NCI-H345 treated with DMSO at 0.1 percent for 48 hours (cell line): Measurements from ENCODE around the gene ATP8A1.
"Not testable (repeated sequence)": the region's sequence is repeated elsewhere in the genome, so short reads cannot be mapped to it uniquely, and the experiment has no call there.

Experiments used
- DNase-seq: peaks from one replicate; lab custom pipeline; 2025; ENCODE audit not compliant: unreplicated experiment; lab: John Stamatoyannopoulos, UW

Gene ATP8A1

DNA sequence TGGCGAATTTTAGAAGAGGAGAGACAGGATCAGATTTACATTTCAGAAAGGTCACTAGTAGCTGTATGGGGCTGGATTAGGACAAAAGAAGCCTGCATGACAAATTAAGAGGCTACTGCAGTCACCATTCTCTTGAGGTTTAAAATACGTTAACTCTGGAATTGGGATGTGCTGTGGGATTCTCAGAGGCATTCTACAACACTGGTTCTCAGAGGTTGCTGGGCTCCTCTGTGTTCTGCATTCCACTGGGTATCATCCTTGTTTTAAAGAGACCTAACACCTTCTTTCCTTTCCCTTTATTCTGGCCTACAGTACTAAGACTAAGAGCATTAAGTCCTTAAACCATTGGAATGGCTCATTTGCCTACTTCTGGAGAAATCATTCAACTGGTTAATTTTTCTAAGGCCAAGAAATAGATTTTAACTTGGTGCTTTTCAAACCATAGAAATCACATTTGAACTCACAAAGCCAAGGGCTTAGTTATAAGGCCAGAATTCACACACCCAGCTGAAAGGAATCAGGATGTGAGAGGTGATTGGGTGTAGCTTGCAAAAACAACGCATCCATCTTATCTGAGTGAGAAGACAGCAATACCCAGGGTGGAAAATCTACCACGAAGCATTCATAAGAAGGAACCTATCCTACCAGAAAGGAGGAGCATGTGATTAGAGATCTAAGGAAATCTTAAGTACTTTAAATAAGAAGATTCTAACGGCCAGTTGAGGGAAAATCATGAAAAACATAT, 143.0 kb downstream of the ATP8A1 start:
- DNase-seq, result no peak

DNA sequence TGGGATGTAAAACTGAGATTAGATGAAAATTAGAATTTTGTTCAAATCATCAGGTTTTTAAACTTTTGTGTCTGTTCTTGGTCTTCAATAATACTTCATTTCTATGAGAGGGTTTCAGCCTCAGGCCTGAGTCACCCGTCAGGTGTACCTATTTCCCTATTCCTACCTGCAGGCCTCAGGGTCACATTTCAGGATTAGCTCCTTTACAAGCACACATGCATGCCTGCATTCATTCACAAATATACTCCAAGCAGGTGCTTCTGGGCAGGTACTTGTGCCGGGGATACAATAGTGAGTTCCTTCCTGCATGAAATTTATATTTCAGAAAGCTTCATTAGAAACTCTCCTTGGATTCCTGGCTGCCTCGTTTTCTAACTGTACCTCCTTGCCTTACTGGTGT, 144.7 kb downstream of the ATP8A1 start:
- DNase-seq, result no peak

DNA sequence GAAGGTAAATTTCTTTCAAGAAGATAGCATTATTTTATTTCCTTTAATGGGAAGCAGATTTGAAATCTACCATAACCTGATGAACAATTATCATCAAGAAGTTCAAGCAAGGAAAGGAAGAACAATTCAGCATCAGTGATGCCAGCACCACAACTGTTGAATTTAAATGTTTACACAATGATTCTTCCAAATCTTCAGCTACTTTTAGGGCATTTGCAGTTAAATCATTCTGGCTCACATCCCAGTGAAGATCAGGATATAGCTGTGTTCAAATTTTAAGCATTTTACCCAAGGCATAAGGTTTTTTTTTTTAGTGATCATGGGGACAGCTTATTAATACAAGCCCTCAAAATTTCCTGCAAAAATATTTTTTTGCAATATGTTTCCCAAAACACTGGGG, 146.7 kb downstream of the ATP8A1 start:
- DNase-seq, result no peak

DNA sequence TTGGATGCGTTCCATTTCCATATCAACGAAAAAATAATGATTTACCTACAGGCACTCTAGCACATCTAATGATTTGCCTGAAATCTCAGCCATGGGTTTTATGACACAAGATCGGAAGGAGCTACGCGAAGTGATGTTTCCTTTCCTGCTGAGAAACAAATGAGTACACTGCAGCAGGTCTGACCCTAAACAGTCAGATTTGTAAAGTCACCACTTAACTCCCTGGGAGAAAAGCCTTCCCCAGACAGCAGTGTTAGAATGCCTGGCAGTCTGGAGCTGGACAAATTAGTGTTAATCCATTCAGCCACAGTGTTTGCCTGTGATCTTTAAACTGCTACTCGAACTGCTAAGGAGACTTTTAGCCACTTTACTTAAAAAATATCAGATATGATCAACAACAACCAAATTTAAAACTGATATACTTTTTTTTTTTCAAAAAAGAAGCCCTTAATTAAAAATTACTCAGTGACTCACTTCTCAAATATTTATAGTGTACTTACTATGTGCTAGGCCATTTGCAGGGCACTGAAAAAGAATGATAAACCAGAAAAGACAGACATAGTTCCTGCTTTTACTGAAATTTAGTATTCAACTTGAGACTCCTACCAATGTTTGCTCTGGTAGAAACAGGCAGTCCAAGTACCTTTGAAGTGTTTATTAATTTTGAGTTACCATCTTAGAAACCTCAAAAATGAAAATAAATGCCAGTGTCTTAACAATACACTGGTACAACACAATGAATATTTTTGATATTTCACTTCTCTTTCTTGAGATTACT, 155.1 kb downstream of the ATP8A1 start:
- no peak for DNase-seq

DNA sequence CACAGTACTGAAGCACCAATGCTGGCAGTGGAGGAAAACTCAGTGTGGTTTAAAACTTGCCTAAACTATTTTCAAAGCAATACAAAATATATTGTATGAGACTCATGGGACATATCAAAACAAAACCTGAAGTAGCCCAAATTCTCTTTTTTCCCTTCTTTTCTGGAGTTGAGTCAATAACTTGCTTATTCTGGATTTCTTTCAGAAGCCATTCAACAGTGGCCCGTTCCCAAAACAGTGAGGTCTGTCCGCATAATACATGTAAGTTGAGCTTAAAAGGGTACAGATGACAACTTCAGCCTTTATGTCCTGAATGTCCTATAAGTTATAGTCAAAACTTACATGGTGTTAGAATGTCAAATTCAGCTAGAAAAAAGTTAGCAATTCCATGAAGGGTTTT, 158.9 kb downstream of the ATP8A1 start:
- no peak for DNase-seq

DNA sequence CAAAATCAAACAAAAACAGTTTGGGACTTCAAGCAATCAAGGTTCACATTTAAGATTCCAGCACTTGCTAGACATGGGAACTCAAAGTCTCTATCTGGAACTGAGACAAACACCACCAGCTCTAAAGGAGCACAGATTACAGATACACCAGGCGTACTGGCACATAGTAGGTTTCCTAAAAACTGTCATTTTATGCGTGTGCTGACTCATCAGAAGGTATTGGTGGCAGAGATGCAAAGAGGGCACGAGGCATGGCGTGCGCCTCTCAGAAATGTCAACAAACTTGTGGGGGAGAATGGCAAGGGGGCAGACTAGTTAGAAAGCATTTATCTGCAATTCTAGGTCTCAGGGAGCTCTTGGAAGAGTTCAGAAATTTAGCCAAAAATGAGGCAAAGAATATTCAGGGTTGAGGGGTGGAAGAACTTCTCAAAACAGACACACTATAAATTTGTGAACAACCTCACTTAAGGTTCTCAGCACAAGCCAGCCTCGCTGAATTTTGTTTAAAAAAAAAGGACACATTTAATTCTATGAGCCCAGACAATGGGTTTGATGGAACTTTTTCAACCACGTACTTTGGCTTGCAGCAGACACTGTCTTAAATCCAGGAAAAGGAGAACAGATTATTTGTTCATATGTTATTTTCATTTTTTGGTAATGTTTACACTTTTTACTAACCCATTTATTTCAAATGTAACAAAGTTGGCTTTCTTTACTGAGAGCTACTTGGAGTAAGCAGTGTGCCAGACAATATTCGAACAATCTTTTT, 159.6 kb downstream of the ATP8A1 start:
- DNase-seq, result no peak

DNA sequence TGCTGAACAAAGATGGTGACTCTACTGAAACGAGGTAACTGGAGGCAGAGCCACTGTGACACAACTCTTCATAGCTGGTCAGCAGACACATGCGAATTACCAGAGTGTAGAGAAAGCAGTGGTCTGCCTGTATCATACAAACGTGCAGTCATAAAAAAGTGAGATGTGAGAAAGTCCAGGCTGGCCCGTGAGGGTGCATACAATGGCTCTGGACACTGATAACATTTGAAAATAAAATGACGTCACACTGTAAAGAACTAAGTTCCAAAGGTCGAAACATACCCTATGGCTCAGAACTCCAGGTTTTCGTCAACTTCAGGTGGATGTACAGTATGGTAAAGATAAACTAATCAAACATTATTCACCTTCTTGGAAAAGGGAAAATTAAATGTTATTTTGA, 163.9 kb downstream of the ATP8A1 start:
- DNase-seq, result no peak

DNA sequence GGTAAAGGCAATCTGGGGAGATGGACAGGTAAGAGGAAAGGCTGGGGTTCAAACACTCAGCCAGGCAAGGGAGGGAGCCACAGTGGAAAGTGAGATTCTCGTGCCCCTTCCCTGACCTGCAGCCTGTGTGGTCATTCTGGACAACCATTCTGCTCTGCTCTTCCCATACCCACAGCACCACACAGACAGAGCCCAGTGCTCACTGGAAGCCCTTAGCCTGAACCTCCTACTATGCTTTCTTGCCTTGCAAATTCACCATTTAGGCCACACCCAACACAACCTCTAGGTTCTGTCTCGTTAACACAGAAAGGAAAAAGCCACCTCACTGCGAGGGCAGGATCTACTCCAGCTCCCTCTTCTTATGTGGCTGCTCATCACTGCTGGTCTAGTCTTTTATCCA, 166.9 kb downstream of the ATP8A1 start:
- DNase-seq, result no peak

DNA sequence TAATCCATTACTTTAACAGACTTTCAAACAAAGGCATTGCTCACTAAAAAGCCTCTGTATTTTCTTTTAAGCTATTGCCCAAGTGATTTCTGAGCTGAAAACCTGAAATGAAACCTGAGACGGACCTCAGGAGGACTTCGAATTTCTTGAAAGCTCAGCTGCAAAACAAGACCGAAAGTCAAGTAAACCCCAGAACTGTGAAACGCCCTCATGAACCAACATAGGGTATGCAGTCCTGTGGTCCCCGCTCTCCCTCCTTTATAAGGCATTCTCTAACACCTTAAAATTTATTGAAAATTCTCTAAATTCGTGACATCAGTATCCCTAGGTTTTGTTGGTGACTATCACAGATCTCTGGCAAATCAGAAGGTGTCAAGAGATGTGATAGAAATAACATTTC, 167.8 kb downstream of the ATP8A1 start:
- DNase-seq, result no peak

DNA sequence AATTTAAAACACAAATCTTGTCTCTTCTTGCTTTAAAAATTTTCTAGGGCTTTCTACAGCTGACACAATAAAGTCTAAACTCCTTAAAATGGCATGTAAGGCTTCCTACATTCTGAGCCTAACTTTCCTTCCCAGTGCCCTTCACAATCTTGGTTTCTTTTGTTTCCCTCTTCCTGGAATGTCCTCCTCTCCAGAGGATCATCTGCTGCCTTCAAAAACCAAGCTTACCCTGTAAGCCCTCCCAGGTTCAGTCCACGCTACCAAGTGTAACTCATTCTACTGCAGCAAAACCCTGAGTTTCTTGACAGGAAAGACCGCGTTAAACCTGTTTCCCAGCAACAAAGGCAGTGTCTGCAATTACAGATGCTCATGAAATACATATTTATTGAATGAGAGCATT, 168.4 kb downstream of the ATP8A1 start:
- no peak for DNase-seq

DNA sequence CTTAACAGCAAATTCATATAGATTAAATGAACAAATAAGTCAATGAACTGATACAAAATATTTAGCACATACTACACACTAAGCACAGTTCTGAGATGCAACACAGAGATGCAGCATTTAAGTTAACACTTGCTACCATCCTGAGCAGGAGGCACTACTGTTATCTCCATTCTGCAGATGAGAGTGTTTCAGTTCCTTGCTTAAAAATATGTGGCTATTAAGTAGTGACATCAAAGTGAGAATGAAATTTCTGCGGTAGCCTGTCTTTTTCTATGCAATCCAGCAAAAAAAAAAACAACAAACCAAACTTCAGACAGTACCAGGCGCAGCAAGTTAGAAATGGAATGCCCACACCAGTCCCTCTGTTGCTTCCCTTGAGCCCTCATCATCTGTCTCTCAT, 168.8 kb downstream of the ATP8A1 start:
- no peak for DNase-seq

DNA sequence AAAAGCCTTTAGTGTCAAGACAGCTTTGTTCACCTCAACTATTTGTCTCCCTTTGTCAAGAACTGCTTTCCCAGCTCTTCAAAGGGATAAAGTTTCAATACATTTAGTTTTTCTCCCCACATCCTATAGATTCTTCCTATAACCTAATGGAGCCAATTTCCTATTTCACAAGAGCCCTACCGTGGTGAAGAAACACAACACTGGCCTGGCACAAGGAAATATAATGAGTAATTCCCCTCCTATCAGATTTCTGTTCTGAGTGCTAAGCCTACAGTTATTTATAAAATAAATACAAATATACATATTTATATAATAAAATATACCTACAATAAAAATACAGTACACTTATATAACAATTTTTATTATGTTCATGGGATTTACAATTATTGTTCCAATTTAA, 169.7 kb downstream of the ATP8A1 start:
- DNase-seq, result no peak

DNA sequence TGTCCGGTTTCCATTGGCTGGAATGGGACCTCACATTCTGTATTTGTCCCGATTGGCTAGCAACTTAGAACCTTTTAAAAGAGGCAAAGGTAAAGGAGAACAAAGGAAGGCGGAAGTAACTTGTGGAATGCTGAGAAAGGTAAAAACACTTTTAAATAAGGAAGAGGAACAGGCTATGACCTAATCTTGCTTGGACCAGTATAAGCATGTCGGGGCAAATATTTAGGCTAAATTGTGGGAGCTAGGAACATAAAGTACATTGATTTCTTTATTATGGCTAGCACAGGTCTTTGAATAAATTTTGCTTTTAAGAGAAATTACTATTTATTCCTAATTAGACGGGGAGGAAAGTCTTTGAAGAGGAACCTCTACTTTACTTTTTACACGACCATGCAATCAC, 170.7 kb downstream of the ATP8A1 start:
- DNase-seq, result not testable (repeated sequence)

DNA sequence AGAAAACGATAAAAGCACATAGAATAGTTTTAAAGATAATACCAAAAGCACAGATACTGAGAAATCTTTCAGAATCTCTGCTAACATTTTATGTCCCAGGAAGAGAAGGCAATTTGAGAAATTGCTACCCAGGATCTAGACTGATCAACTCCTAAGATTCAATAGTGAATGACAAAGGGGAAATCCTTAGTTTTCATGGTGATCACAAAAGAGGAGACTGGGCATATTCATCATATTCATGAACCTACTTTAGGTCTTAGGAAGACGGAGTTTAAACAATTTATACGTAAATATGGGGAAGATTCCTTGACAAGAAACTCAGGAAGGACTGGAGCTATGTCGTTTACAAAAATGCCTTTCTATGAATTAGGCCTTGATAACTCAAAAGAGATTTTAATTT, 172.3 kb downstream of the ATP8A1 start:
- DNase-seq, result no peak

DNA sequence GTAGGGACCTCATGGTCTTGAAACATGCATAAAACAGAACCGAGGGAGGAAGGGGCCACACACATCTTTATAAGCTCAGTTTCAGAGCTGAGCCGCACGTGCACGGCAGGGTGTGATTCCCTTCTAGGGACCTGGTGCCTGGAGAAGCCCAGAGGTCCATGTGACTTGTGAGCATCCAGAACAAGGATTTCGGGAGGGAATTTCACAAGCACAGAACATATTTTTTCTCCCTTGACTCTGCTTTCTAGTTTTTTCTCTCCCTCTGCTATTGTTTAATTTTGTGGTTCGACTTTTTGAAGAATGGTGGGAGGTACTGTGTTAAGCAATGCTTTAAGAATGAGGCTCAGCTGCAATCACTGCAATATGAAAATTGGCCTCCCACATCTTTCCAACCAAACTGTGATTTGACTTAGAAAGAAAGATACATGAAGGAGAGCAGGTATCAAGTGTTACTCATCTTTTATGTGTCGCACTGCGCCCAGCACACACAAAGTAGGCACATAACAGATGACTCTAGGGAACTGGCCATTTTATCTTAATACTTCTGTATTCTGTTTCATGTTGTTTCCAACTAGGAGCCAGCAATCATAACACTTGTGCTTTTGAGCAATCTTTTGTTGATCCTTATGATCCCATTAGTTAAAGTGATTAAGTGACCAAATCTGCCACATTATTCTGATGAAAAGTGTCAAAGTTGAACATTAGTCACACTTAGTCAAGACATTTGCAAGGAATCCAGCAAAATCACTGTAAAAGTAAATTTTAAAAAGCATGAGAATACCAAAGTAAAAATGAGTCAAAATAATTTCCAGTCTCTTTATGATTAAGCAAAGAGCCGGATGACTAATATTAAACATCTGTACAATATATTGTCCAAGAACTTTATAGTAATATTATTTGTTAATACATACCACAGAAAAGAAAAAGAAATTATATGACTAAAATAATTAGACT, 173.2 kb downstream of the ATP8A1 start:
- DNase-seq, result no peak

DNA sequence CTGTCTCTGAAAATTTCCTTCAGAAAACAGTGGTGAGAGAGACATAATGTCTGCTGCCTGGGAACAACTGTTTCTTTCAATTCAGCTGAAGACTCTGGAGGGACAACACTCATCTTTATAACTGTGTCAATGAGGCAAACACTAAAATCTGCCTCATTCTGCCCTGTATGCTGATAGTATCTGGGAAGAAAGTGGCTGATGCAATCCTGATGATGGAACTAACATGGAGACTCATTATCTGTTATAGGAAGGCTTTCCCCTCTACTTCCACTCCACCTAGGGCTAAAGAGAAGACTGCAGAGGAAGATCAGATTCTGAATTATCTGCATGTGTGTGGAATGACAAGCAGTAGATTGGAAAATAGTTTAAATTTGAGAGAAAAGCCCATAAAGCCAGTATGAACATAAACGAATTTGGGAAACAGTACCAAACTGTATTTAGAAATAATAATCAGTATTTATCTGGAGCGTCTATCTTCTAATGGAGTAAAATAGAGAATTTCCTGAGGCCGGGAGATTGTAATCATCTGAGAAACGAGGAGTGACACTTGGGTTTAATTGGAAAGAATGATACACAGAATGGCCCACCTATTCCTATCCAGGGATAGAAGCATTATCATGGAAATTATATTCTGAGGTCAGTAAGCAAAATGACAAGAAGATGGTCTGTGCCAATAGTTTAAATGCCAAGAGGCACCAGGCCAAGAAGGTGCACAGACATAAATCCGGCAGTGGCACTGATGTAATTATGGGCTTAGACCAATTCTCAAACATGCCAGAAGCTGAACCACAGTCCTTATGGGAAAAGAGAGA, 174.2 kb downstream of the ATP8A1 start:
- no peak for DNase-seq

DNA sequence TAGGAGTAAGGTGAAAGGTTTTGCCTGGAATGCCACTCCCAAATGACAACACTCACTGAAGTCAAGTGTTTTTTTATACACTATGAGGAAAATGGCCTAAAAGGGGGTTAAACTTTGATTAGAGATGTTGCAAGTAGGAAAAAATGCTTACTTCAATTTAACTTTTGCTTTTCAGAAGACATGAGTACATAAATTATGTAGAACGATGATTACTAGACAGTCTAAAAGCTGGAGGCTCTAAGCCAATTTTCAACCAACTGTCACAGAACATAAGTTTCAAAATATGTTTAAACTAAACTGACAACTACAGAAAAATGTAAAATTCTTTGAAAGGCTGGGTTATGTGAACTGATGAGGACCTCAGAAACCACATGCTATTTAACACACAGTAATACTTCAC, 176.2 kb downstream of the ATP8A1 start:
- DNase-seq, result no peak

DNA sequence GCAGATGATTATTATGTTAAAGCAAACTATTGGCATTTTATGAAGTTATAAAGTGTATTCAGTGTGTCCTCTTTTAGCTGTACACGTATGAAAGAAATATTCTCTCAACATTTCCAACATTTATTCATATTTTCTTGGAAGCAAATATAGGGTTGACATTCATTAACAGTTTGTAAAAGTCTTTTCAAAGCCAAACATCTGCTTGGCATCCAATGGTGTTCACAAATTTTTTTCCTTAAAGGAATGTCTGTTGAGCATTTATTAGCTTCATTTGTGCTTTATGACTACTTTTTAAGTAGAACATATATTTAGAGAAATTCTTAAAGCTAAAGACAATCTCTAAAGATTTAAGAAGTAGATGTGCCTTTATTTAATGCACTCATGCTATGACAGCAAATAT, 176.6 kb downstream of the ATP8A1 start:
- no peak for DNase-seq

DNA sequence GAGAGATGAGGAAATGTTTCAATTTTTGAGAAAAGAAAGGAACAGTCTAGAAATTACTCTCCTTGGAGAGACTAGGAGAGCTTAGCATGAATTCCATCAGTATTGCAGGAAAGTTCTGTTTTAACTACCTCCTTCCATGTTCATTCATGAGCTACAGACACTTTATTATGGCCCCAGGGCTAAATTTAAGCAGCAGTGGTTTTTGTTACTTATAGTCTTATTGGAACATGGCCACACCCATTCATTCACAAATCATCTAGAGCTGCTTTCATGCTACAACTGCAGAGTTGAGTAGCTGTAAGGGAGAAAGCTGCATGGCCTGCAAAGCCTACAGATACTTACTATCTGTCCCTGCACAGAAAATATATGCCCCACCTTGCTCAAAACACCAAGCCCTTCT, 178.0 kb downstream of the ATP8A1 start:
- no peak for DNase-seq

DNA sequence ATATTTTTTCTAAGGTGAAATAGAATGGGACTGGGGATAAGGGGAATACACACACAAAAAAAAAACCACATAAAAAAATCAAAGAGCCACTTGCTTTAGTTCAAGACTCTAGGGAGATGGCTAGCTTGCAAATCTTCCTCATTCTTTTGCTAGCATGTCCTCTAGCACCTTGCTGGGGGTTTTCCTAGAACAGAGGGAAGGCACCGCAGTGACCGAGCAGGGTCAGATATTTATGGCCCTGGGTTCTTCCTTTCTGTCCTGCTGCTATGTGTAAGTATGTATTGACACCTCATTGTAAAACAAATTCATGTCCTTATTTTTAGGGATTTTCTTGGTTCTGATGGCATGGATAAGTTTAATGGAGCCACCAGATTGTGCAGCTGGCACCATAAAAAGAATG, 178.4 kb downstream of the ATP8A1 start:
- DNase-seq, result no peak
